NCI-H187 (cell line): ENCODE data around the gene MTMR10.

ENCODE experiments used
- DNase-seq, 2 experiments: peaks; one replicate each; lab custom pipeline; 2025; lab: John Stamatoyannopoulos, UW

The MTMR10 gene

GRCh38 chr15:30919877-30920550 is 71.4 kb downstream of the MTMR10 start:
- DNase-seq: no peak

GRCh38 chr15:30918366-30918765 is 73.1 kb downstream of the MTMR10 start:
- no peak for DNase-seq

- DNase-seq: no peak
Measured at GRCh38 chr15:30917675-30918074, 73.8 kb downstream of the MTMR10 start.

GRCh38 chr15:30917013-30917412 is 74.4 kb downstream of the MTMR10 start:
- no peak for DNase-seq

GRCh38 chr15:30913761-30914160 is 77.7 kb downstream of the MTMR10 start:
- DNase-seq: no peak

GRCh38 chr15:30906366-30906765 is 85.1 kb downstream of the MTMR10 start:
- DNase-seq: no peak

GRCh38 chr15:30905821-30906220 is 85.6 kb downstream of the MTMR10 start:
- DNase-seq: no peak

- no peak for DNase-seq
Measured at GRCh38 chr15:30904812-30905211, 86.6 kb downstream of the MTMR10 start.

GRCh38 chr15:30903497-30904187 is 87.8 kb downstream of the MTMR10 start, which contains the start of gene FAN1:
Gene FAN1 (plus strand): TSS chr15:30903915. CDS start chr15:30904664, 749 bp downstream.
- DNase-seq: peak; percentile 33 to 42

- DNase-seq: no peak
Measured at GRCh38 chr15:30901889-30902288, 89.5 kb downstream of the MTMR10 start.

GRCh38 chr15:30896211-30896606 is 95.2 kb downstream of the MTMR10 start:
- no peak for DNase-seq

- DNase-seq: no peak
Measured at GRCh38 chr15:30895461-30896210, 95.8 kb downstream of the MTMR10 start.

GRCh38 chr15:30889196-30889595 is 102.2 kb downstream of the MTMR10 start:
- DNase-seq: no peak
